Bronchial epithelial cell (primary cell): ENCODE measurements around the gene HCCS. TPM values are rescaled to one million over a fixed set of nuclear protein-coding genes. Genes with fewer than 3 reads are reported as not detected.

Experiments used
- DNase-seq: peaks from one replicate; pipeline ENCODE4 v3.0.0-alpha.2; 2010; ENCODE audit warnings: low read depth
- FAIRE-seq: peaks from 2 replicates; lab custom pipeline; 2011; peaks lifted over from hg19 to GRCh38; lab: Jason Lieb, UNC
- H3K27me3 ChIP-seq: 2 replicates; pipeline ENCODE4 v1.5.1; 2011; ENCODE audit warnings: low read length; ENCODE audit not compliant: control insufficient read depth, insufficient read depth
- H3K36me3 ChIP-seq: 2 replicates; pipeline ENCODE4 v1.5.1; 2011; ENCODE audit warnings: low read length; ENCODE audit not compliant: control insufficient read depth, insufficient read depth
- H3K4me3 ChIP-seq: 2 replicates; pipeline ENCODE4 v1.5.1; 2011; ENCODE audit warnings: mild to moderate bottlenecking, low read depth, low read length, control low read depth
- total RNA-seq: library from RNA; depleted of rRNA; stranded (reverse); fragments of >200 nt; gene quantifications from 2 replicates; pipeline ENCODE4 v1.2.1, GENCODE V29; 2014
- TF ChIP-seq, protein P1 (sequence below): IDR thresholded peaks from 2 replicates; pipeline ENCODE4 v1.5.1; 2011; ENCODE audit warnings: mild to moderate bottlenecking, moderate library complexity, low read length, control low read depth, inconsistent platforms; ENCODE audit not compliant: insufficient read depth, severe bottlenecking

Gene HCCS
- total RNA-seq, 1 donor from 2014 or later = 25.3 TPM

DNA sequence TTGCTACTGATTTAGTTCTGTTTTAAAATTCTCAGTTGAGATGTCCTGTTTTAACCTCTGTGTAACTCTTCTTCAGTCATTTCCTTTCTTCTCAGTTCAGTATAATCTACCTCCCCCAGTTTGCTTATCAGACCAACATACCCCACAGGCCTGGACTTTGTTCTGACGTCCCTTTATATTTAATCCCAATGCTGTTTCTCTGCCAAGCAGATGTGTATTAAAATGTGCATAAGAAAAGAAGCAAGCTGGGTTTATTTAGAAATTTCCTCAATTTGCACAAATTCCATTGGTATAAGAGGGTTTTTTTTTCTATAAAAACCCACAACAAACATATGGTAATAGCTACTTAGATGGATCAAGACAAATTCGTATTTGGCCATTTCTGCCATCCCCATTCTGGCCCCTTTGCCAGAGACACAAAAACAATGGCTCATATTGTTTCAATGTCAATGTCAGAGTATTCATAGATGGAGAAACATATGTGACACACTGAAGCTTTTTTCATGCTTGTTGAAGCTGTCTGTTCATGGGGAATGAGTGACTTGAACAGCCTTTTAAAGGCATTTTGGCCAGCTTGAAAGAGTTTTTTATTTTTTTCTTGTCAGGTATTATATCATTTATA, 24.5 kb downstream of the HCCS start:
- no peak for FAIRE-seq
- TF ChIP-seq, protein P1, sequence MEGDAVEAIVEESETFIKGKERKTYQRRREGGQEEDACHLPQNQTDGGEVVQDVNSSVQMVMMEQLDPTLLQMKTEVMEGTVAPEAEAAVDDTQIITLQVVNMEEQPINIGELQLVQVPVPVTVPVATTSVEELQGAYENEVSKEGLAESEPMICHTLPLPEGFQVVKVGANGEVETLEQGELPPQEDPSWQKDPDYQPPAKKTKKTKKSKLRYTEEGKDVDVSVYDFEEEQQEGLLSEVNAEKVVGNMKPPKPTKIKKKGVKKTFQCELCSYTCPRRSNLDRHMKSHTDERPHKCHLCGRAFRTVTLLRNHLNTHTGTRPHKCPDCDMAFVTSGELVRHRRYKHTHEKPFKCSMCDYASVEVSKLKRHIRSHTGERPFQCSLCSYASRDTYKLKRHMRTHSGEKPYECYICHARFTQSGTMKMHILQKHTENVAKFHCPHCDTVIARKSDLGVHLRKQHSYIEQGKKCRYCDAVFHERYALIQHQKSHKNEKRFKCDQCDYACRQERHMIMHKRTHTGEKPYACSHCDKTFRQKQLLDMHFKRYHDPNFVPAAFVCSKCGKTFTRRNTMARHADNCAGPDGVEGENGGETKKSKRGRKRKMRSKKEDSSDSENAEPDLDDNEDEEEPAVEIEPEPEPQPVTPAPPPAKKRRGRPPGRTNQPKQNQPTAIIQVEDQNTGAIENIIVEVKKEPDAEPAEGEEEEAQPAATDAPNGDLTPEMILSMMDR = no peak
- Histone ChIP-seq H3K36me3 (no peaks in the 10 kb centered on the region), H3K27me3 (no peaks in the 10 kb centered on the region), H3K4me3 (no peak overlapping the region)
- DNase-seq = no peak

GRCh38 chrX:11137543-11138139, 26.5 kb downstream of the HCCS start:
- TF ChIP-seq, protein P1 = peak; percentile 27
- Histone ChIP-seq H3K4me3 (no peak overlapping the region), H3K36me3 (no peaks in the 10 kb centered on the region), H3K27me3 (no peaks in the 10 kb centered on the region)
- peak; percentile 20 for DNase-seq
- no peak for FAIRE-seq

DNA sequence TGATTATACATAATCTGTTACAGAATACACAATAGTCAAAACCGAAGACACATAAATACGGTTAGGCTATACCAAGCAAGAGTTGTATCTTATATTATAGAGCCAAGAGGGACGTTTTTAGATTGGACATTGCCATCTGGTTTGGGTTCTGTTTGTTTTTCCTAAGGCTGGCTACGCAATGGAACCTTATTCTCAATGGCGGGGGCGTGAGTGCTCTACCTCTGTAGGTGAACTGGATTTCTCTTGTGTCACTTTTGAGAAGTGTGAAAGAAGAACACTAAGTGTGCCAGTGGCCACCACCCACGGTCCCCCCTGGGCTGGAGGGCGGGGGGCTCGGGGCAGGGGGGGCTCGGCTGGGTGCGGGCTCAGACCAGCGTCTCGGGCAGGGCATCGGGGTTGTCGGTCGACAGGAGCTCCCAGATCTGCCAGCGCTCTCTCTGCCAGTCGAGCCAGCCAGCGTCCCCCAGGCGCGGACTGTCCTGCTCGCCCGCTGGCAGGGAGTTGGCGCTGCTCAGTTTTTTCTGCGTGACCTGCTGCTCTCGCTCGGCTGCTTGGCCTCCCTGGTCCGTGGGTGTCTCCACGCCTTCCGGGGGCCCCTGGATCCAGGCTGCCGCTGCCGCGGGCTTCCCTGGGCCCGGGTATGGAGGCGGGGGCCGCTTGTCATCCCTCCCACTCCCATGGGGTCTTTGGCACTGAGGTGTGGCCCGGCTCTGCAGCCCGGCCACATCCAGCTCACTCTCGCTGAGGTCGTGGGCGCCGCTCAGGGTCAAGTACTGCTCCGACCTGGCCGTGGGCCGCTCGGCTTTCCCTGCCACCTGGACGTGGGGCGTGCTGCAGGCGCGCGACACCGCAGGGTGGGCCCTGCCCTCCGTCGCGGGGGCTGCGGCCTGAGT, 27.6 kb downstream of the HCCS start:
- TF ChIP-seq, protein P1 = no peak
- Histone ChIP-seq H3K4me3 (no peak overlapping the region), H3K36me3 (no peaks in the 10 kb centered on the region), H3K27me3 (no peaks in the 10 kb centered on the region)
- FAIRE-seq (no peak), DNase-seq (no peak)

GRCh38 chrX:11143931-11144678, 33.0 kb downstream of the HCCS start:
- DNase-seq = peak; percentile 62
- TF ChIP-seq, protein P1 = peak; percentile 30
- H3K27me3 ChIP-seq = no peaks in the 10 kb centered on the region

DNA sequence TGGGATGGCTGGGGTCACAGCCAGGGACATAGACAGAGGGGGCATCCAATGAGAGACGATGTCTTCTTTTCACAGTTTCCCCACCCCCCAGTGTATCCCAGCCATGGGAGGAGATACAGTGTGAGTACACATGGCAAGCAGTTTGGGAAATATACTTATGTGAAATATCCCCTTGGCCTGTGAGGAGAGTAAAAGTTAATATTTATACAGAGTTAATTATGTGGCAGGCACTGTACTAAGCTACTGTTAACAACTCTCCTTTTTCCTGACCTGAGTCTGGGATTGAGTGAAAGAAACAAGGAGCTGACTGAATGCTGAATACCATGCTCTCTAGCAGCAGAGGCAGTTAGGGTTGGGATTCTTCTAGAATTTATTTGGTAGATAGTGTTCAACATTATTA, 35.3 kb downstream of the HCCS start:
- Histone ChIP-seq H3K36me3 (no peaks in the 10 kb centered on the region), H3K4me3 (no peak overlapping the region), H3K27me3 (no peaks in the 10 kb centered on the region)
- TF ChIP-seq, protein P1 = no peak
- DNase-seq (no peak), FAIRE-seq (no peak)

More at GRCh38 chrX:11143931-11144678, 33.0 kb downstream of the HCCS start:
- FAIRE-seq = peak; percentile 92
- Histone ChIP-seq H3K36me3 (no peaks in the 10 kb centered on the region), H3K4me3 (no peak overlapping the region)
